ENCODE results near the gene SNX9.
"Not testable (repeated sequence)": the region's sequence is repeated elsewhere in the genome, so short reads cannot be mapped to it uniquely, and the experiment has no call there.

SNX9 gene

GRCh38 chr6:157944983-157945931 is 122.2 kb downstream of the SNX9 start:
- H3K27ac ChIP-seq (ENCODE audit: insufficient read depth, low read length, poor library complexity, severe bottlenecking): no peak overlapping the region
- DNase-seq: no peak
- no peaks in the 10 kb centered on the region for H3K4me1 ChIP-seq (ENCODE audit: control insufficient read depth, insufficient read depth, low read length, poor library complexity, severe bottlenecking)
- peaks cover 4% of the 10 kb centered on the region for H3K9me3 ChIP-seq (ENCODE audit: control insufficient read depth, low read length)
- H3K4me3 ChIP-seq (ENCODE audit: insufficient read depth, low read depth, low read length, poor library complexity, severe bottlenecking): no peak overlapping the region
- H3K27me3 ChIP-seq (replicated peaks; ENCODE audit: control insufficient read depth, insufficient read depth, low read length, poor library complexity, severe bottlenecking): no peaks in the 10 kb centered on the region
- peaks cover 39% of the 10 kb centered on the region for H3K36me3 ChIP-seq (ENCODE audit: control insufficient read depth, insufficient read depth, low read length)

GRCh38 chr6:157946053-157946617 is 123.1 kb downstream of the SNX9 start:
- no peaks in the 10 kb centered on the region for H3K27me3 ChIP-seq (replicated peaks; ENCODE audit: control insufficient read depth, insufficient read depth, low read length, poor library complexity, severe bottlenecking)
- no peak overlapping the region for H3K27ac ChIP-seq (ENCODE audit: insufficient read depth, low read length, poor library complexity, severe bottlenecking)
- DNase-seq: no peak
- H3K4me3 ChIP-seq (ENCODE audit: insufficient read depth, low read depth, low read length, poor library complexity, severe bottlenecking): no peak overlapping the region
- peaks cover 32% of the 10 kb centered on the region for H3K36me3 ChIP-seq (ENCODE audit: control insufficient read depth, insufficient read depth, low read length)
- H3K9me3 ChIP-seq (ENCODE audit: control insufficient read depth, low read length): peaks cover 4% of the 10 kb centered on the region
- H3K4me1 ChIP-seq (ENCODE audit: control insufficient read depth, insufficient read depth, low read length, poor library complexity, severe bottlenecking): no peaks in the 10 kb centered on the region

GRCh38 chr6:157946865-157947532 is 124.0 kb downstream of the SNX9 start:
- Histone ChIP-seq H3K36me3 (ENCODE audit: control insufficient read depth, insufficient read depth, low read length) (peaks cover 25% of the 10 kb centered on the region), H3K4me3 (ENCODE audit: insufficient read depth, low read depth, low read length, poor library complexity, severe bottlenecking) (no peak overlapping the region), H3K9me3 (ENCODE audit: control insufficient read depth, low read length) (peaks cover 4% of the 10 kb centered on the region), H3K27ac (ENCODE audit: insufficient read depth, low read length, poor library complexity, severe bottlenecking) (no peak overlapping the region), H3K4me1 (ENCODE audit: control insufficient read depth, insufficient read depth, low read length, poor library complexity, severe bottlenecking) (no peaks in the 10 kb centered on the region), H3K27me3 (replicated peaks; ENCODE audit: control insufficient read depth, insufficient read depth, low read length, poor library complexity, severe bottlenecking) (no peaks in the 10 kb centered on the region)
- DNase-seq: no peak

- not testable (repeated sequence) for H3K36me3 ChIP-seq (ENCODE audit: control insufficient read depth, insufficient read depth, low read length); H3K4me3 ChIP-seq (ENCODE audit: insufficient read depth, low read depth, low read length, poor library complexity, severe bottlenecking); DNase-seq; H3K4me1 ChIP-seq (ENCODE audit: control insufficient read depth, insufficient read depth, low read length, poor library complexity, severe bottlenecking); H3K27me3 ChIP-seq (replicated peaks; ENCODE audit: control insufficient read depth, insufficient read depth, low read length, poor library complexity, severe bottlenecking); H3K9me3 ChIP-seq (ENCODE audit: control insufficient read depth, low read length); H3K27ac ChIP-seq (ENCODE audit: insufficient read depth, low read length, poor library complexity, severe bottlenecking)
These were observed 127.9 kb downstream of the SNX9 start for GRCh38 chr6:157950899-157951298.

- H3K27me3 ChIP-seq (replicated peaks; ENCODE audit: control insufficient read depth, insufficient read depth, low read length, poor library complexity, severe bottlenecking): no peaks in the 10 kb centered on the region
- no peak for DNase-seq
- H3K27ac ChIP-seq (ENCODE audit: insufficient read depth, low read length, poor library complexity, severe bottlenecking): no peak overlapping the region
- no peak overlapping the region for H3K4me3 ChIP-seq (ENCODE audit: insufficient read depth, low read depth, low read length, poor library complexity, severe bottlenecking)
- no peaks in the 10 kb centered on the region for H3K4me1 ChIP-seq (ENCODE audit: control insufficient read depth, insufficient read depth, low read length, poor library complexity, severe bottlenecking)
- H3K36me3 ChIP-seq (ENCODE audit: control insufficient read depth, insufficient read depth, low read length): no peaks in the 10 kb centered on the region
- peaks cover 4% of the 10 kb centered on the region for H3K9me3 ChIP-seq (ENCODE audit: control insufficient read depth, low read length)
These were observed 128.8 kb downstream of the SNX9 start for GRCh38 chr6:157951828-157952227.

GRCh38 chr6:157952861-157953351 is 129.9 kb downstream of the SNX9 start:
- Histone ChIP-seq H3K27ac (ENCODE audit: insufficient read depth, low read length, poor library complexity, severe bottlenecking) (no peak overlapping the region), H3K9me3 (ENCODE audit: control insufficient read depth, low read length) (peaks cover 4% of the 10 kb centered on the region), H3K4me1 (ENCODE audit: control insufficient read depth, insufficient read depth, low read length, poor library complexity, severe bottlenecking) (no peaks in the 10 kb centered on the region), H3K27me3 (replicated peaks; ENCODE audit: control insufficient read depth, insufficient read depth, low read length, poor library complexity, severe bottlenecking) (no peaks in the 10 kb centered on the region), H3K36me3 (ENCODE audit: control insufficient read depth, insufficient read depth, low read length) (no peaks in the 10 kb centered on the region), H3K4me3 (ENCODE audit: insufficient read depth, low read depth, low read length, poor library complexity, severe bottlenecking) (no peak overlapping the region)
- no peak for DNase-seq

- Histone ChIP-seq H3K27ac (ENCODE audit: insufficient read depth, low read length, poor library complexity, severe bottlenecking) (no peak overlapping the region), H3K9me3 (ENCODE audit: control insufficient read depth, low read length) (peaks cover 4% of the 10 kb centered on the region), H3K36me3 (ENCODE audit: control insufficient read depth, insufficient read depth, low read length) (no peaks in the 10 kb centered on the region), H3K4me1 (ENCODE audit: control insufficient read depth, insufficient read depth, low read length, poor library complexity, severe bottlenecking) (no peaks in the 10 kb centered on the region), H3K27me3 (replicated peaks; ENCODE audit: control insufficient read depth, insufficient read depth, low read length, poor library complexity, severe bottlenecking) (no peaks in the 10 kb centered on the region), H3K4me3 (ENCODE audit: insufficient read depth, low read depth, low read length, poor library complexity, severe bottlenecking) (no peak overlapping the region)
- DNase-seq: no peak
These were observed 130.6 kb downstream of the SNX9 start for GRCh38 chr6:157953580-157954091.

- no peak overlapping the region for H3K27ac ChIP-seq (ENCODE audit: insufficient read depth, low read length, poor library complexity, severe bottlenecking)
- no peaks in the 10 kb centered on the region for H3K27me3 ChIP-seq (replicated peaks; ENCODE audit: control insufficient read depth, insufficient read depth, low read length, poor library complexity, severe bottlenecking)
- H3K4me3 ChIP-seq (ENCODE audit: insufficient read depth, low read depth, low read length, poor library complexity, severe bottlenecking): no peak overlapping the region
- H3K9me3 ChIP-seq (ENCODE audit: control insufficient read depth, low read length): peaks cover under 1% of the 10 kb centered on the region
- DNase-seq: no peak
- no peaks in the 10 kb centered on the region for H3K36me3 ChIP-seq (ENCODE audit: control insufficient read depth, insufficient read depth, low read length)
- no peaks in the 10 kb centered on the region for H3K4me1 ChIP-seq (ENCODE audit: control insufficient read depth, insufficient read depth, low read length, poor library complexity, severe bottlenecking)
These were observed 131.4 kb downstream of the SNX9 start for GRCh38 chr6:157954150-157955117.

GRCh38 chr6:157955675-157956074 is 132.6 kb downstream of the SNX9 start:
- DNase-seq: no peak
- no peaks in the 10 kb centered on the region for H3K4me1 ChIP-seq (ENCODE audit: control insufficient read depth, insufficient read depth, low read length, poor library complexity, severe bottlenecking)
- H3K36me3 ChIP-seq (ENCODE audit: control insufficient read depth, insufficient read depth, low read length): no peaks in the 10 kb centered on the region
- no peaks in the 10 kb centered on the region for H3K27me3 ChIP-seq (replicated peaks; ENCODE audit: control insufficient read depth, insufficient read depth, low read length, poor library complexity, severe bottlenecking)
- H3K9me3 ChIP-seq (ENCODE audit: control insufficient read depth, low read length): no peaks in the 10 kb centered on the region
- H3K27ac ChIP-seq (ENCODE audit: insufficient read depth, low read length, poor library complexity, severe bottlenecking): no peak overlapping the region
- no peak overlapping the region for H3K4me3 ChIP-seq (ENCODE audit: insufficient read depth, low read depth, low read length, poor library complexity, severe bottlenecking)

Data from effector memory CD4-positive, alpha-beta T cell (primary cell).